SIG-M5 treated with dmso at 0.1 percent for 504 hours (cell line): Measurements from ENCODE around the gene GPATCH1.
A peak's percentile ranks its signal among the peaks of the same experiment; 100 is the strongest.
"Not testable (repeated sequence)": the region's sequence is repeated elsewhere in the genome, so short reads cannot be mapped to it uniquely, and the experiment has no call there.

Experiments used
- DNase-seq: peaks from one replicate; lab custom pipeline; 2025; ENCODE audit not compliant: unreplicated experiment; lab: John Stamatoyannopoulos, UW

GPATCH1 gene

GRCh38 chr19:33158365-33158764 lies 77.4 kb downstream of the GPATCH1 start:
- no peak for DNase-seq

- no peak for DNase-seq
These were observed 78.2 kb downstream of the GPATCH1 start for GRCh38 chr19:33159149-33159548.

- no peak for DNase-seq
These were observed 78.9 kb downstream of the GPATCH1 start for GRCh38 chr19:33159893-33160292.

- no peak for DNase-seq
These were observed 80.2 kb downstream of the GPATCH1 start for GRCh38 chr19:33161201-33161600.

- no peak for DNase-seq
These were observed 82.5 kb downstream of the GPATCH1 start for GRCh38 chr19:33163481-33163880.

- DNase-seq, result not testable (repeated sequence)
These were observed 85.1 kb downstream of the GPATCH1 start for GRCh38 chr19:33166037-33166436.

GRCh38 chr19:33167438-33167837 lies 86.5 kb downstream of the GPATCH1 start:
- DNase-seq, result no peak

GRCh38 chr19:33168528-33168927 lies 87.5 kb downstream of the GPATCH1 start:
- no peak for DNase-seq

GRCh38 chr19:33171222-33171795 lies 90.3 kb downstream of the GPATCH1 start:
- no peak for DNase-seq

GRCh38 chr19:33171916-33172359 lies 91.0 kb downstream of the GPATCH1 start:
- no peak for DNase-seq

GRCh38 chr19:33174186-33174585 lies 93.2 kb downstream of the GPATCH1 start:
- DNase-seq, result no peak

GRCh38 chr19:33175156-33175782 lies 94.3 kb downstream of the GPATCH1 start:
- DNase-seq, result no peak

- DNase-seq, result peak; percentile 10
These were observed 95.1 kb downstream of the GPATCH1 start for GRCh38 chr19:33175886-33176669.

GRCh38 chr19:33176670-33177416 lies 95.9 kb downstream of the GPATCH1 start:
- peak; percentile 96 for DNase-seq

GRCh38 chr19:33177417-33177979 lies 96.5 kb downstream of the GPATCH1 start:
- DNase-seq, result peak; percentile 84
